Measurements from ENCODE around the gene SESN1. TPM values are rescaled to one million over a fixed set of nuclear protein-coding genes. Genes with fewer than 3 reads are reported as not detected.

SESN1 gene
- polyA plus RNA-seq, 4 donors, result 13.8 to 30.2 (median 16.7) TPM

DNA sequence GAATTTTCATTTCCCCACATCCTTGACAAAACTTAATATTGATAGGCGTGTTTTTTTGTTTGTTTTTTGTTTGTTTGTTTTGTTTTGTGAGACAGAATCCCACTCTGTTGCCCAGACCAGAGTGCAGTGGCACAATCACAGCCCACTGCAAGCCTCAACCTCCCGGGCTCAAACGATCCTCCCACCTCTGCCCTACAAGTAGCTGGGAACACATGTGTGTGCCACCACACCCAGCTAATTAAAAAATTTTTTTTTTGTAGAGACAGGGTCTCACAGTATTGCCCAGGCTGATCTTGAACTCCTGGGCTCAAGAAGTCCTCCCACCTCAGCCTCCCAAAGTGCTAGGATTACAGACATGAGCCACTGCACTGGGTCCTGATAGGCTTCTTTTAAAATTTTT is 9.9 kb upstream of the SESN1 start:
- Histone ChIP-seq H3K36me3 (ENCODE audit: control insufficient read depth in 3 of 3, insufficient read depth in 2 of 3, low read depth in 1 of 3, low read length in 3 of 3) (peaks cover 0 to 14% (median 0%) of the 10 kb centered on the region in 3 donors), H3K27ac (ENCODE audit: low read depth in 1 of 3, low read length in 2 of 3) (no peak overlapping the region), H3K9me3 (ENCODE audit: control insufficient read depth in 2 of 2, insufficient read depth in 1 of 2, low read depth in 1 of 2, low read length in 1 of 2) (no peaks in the 10 kb centered on the region), H3K4me3 (ENCODE audit: low read depth in 1 of 3, low read length in 3 of 3) (no peak overlapping the region), H3K4me1 (ENCODE audit: control insufficient read depth in 3 of 3, insufficient read depth in 2 of 3, low read depth in 1 of 3, low read length in 2 of 3) (no peaks in the 10 kb centered on the region), H3K27me3 (ENCODE audit: control insufficient read depth in 3 of 3, insufficient read depth in 3 of 3, low read length in 3 of 3) (no peaks in the 10 kb centered on the region)
- WGBS, 3 donors, result 84 to 94% (median 88%) methylated on average over 3 of the region's 3 CpGs
- DNase-seq (no peak), FAIRE-seq (no peak)

DNA sequence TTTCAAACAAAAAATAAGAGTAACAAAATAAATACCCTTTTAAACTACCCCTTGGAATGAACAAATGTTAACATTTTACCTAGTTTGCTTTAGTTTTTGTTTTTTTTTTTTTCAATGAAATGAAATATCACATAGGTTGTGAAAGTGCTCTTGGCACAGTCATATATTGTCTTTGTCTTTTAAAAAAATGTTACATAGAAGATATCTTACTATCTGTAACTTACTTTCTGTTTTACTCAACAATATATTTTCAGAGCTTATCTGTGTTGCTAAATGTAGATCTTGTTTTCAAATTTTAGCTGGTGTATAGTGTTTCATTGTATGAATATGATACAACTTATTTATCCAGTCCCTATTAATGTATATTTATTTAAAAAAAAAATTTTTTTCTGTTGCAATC is 9.3 kb upstream of the SESN1 start:
- Histone ChIP-seq H3K27me3 (ENCODE audit: control insufficient read depth in 3 of 3, insufficient read depth in 3 of 3, low read length in 3 of 3) (no peaks in the 10 kb centered on the region), H3K36me3 (ENCODE audit: control insufficient read depth in 3 of 3, insufficient read depth in 2 of 3, low read depth in 1 of 3, low read length in 3 of 3) (peaks cover 0 to 14% (median 0%) of the 10 kb centered on the region in 3 donors), H3K27ac (ENCODE audit: low read depth in 1 of 3, low read length in 2 of 3) (no peak overlapping the region), H3K9me3 (ENCODE audit: control insufficient read depth in 2 of 2, insufficient read depth in 1 of 2, low read depth in 1 of 2, low read length in 1 of 2) (no peaks in the 10 kb centered on the region), H3K4me1 (ENCODE audit: control insufficient read depth in 3 of 3, insufficient read depth in 2 of 3, low read depth in 1 of 3, low read length in 2 of 3) (no peaks in the 10 kb centered on the region), H3K4me3 (ENCODE audit: low read depth in 1 of 3, low read length in 3 of 3) (no peak overlapping the region)
- DNase-seq, result no peak
- no peak for FAIRE-seq

DNA sequence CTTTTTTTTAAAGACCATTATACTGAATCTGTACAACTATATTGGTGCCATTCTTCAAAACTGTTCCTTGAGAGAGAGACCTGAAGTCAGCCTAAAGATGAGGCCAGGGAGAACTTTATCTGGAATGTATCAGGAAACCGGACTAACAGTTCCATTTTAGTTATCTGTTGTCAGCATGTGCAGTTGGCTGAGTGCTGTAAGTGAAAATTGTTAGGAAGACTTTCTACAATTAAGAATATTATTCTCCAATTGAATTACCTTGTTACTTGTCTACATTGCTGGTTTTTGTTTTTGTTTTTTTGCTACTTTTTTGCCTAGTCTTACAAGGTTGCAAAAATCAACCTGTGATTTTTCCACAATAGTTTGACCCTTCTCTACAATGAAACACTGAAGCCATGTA is 8.1 kb upstream of the SESN1 start:
- DNase-seq (no peak), FAIRE-seq (no peak)
- peaks cover 0 to 14% (median 0%) of the 10 kb centered on the region in 3 donors for H3K36me3 ChIP-seq (ENCODE audit: control insufficient read depth in 3 of 3, insufficient read depth in 2 of 3, low read depth in 1 of 3, low read length in 3 of 3)
- H3K4me1 ChIP-seq (ENCODE audit: control insufficient read depth in 3 of 3, insufficient read depth in 2 of 3, low read depth in 1 of 3, low read length in 2 of 3), result peaks cover 0 to 6% (median 3%) of the 10 kb centered on the region in 3 donors
- whole genome bisulfite sequencing, 3 donors, result 32 to 54% (median 36%) methylated on average over 1 of the region's 1 CpG
- no peak overlapping the region for H3K27ac ChIP-seq (ENCODE audit: low read depth in 1 of 3, low read length in 2 of 3)
- no peak overlapping the region for H3K4me3 ChIP-seq (ENCODE audit: low read depth in 1 of 3, low read length in 3 of 3)
- H3K27me3 ChIP-seq (ENCODE audit: control insufficient read depth in 3 of 3, insufficient read depth in 3 of 3, low read length in 3 of 3), result no peaks in the 10 kb centered on the region
- H3K9me3 ChIP-seq (ENCODE audit: control insufficient read depth in 2 of 2, insufficient read depth in 1 of 2, low read depth in 1 of 2, low read length in 1 of 2), result no peaks in the 10 kb centered on the region

DNA sequence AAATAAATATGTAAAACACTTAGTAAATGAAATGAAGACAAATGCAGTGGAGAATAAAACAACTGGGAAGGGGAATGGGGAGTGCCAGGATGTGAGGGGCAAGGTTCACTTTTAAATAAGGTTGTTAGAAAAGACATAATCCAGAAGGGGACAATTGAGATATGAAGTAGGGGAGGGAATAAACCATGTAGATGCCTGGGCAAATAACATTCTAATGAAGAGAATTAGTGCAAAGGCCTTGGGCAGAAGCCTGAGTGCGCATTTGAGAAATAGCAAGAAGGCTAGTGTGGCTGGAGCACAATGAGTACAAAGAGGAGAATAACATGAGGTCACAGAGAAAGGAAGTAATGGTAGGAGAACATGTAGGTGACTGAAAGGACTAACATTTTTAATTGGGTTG is 3.0 kb upstream of the SESN1 start:
- Histone ChIP-seq H3K27me3 (ENCODE audit: control insufficient read depth in 3 of 3, insufficient read depth in 3 of 3, low read length in 3 of 3) (no peaks in the 10 kb centered on the region), H3K4me3 (ENCODE audit: low read depth in 1 of 3, low read length in 3 of 3) (no peak overlapping the region), H3K27ac (ENCODE audit: low read depth in 1 of 3, low read length in 2 of 3) (peak overlapping the region in 2 of 3 donors; percentile 3 to 20), H3K4me1 (ENCODE audit: control insufficient read depth in 3 of 3, insufficient read depth in 2 of 3, low read depth in 1 of 3, low read length in 2 of 3) (peaks cover 0 to 20% (median 10%) of the 10 kb centered on the region in 3 donors), H3K36me3 (ENCODE audit: control insufficient read depth in 3 of 3, insufficient read depth in 2 of 3, low read depth in 1 of 3, low read length in 3 of 3) (peaks cover 0 to 9% (median 0%) of the 10 kb centered on the region in 3 donors), H3K9me3 (ENCODE audit: control insufficient read depth in 2 of 2, insufficient read depth in 1 of 2, low read depth in 1 of 2, low read length in 1 of 2) (no peaks in the 10 kb centered on the region)
- FAIRE-seq (no peak), DNase-seq (peak; percentile 53 to 60)
- 32 to 75% (median 40%) methylated on average over 1 of the region's 1 CpG for WGBS, 3 donors

DNA sequence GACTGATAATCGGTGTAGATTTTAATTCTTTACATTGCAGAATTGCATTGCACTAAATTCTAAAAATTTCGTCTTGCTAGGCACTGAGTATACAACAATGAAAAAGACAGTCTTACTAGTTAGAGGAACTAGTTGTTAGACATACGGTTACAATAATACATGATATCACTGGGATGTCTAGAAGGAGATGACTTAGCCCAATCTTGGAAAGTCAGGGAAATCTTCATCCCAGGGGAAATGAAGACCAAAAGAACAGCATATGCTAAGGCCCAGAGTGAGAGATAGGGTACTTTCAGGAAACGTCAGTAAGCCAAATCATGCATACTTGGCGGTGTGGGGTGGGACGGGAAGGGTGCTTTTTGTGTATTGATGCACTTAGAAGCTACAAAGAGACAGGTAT is 1.6 kb upstream of the SESN1 start:
- H3K27me3 ChIP-seq (ENCODE audit: control insufficient read depth in 3 of 3, insufficient read depth in 3 of 3, low read length in 3 of 3), result no peaks in the 10 kb centered on the region
- H3K4me1 ChIP-seq (ENCODE audit: control insufficient read depth in 3 of 3, insufficient read depth in 2 of 3, low read depth in 1 of 3, low read length in 2 of 3), result peaks cover 2 to 27% (median 15%) of the 10 kb centered on the region in 3 donors
- H3K9me3 ChIP-seq (ENCODE audit: control insufficient read depth in 2 of 2, insufficient read depth in 1 of 2, low read depth in 1 of 2, low read length in 1 of 2), result no peaks in the 10 kb centered on the region
- DNase-seq (no peak), FAIRE-seq (no peak)
- peaks cover 0 to 6% (median 0%) of the 10 kb centered on the region in 3 donors for H3K36me3 ChIP-seq (ENCODE audit: control insufficient read depth in 3 of 3, insufficient read depth in 2 of 3, low read depth in 1 of 3, low read length in 3 of 3)
- 14 to 33% (median 32%) methylated on average over 6 of the region's 6 CpGs for WGBS, 3 donors
- H3K4me3 ChIP-seq (ENCODE audit: low read depth in 1 of 3, low read length in 3 of 3), result peak overlapping the region in 1 of 3 donors; percentile 82
- peak overlapping the region in 2 of 3 donors; percentile 11 to 93 for H3K27ac ChIP-seq (ENCODE audit: low read depth in 1 of 3, low read length in 2 of 3)

DNA sequence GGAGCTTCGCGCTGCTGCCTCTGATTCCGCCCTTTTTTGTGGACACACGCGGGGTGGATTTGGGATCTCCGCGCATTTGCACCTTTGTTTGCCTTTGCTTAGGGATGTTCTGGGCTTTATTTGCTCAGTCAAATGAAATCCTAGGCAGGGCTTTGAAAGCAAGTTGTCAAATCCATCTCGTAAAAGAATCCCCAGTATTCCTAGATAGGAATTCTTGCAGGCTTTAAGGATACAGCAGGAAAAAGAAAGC is 1.1 kb upstream of the SESN1 start:
- FAIRE-seq, result no peak
- 0 to 2% (median 2%) methylated on average over 8 of the region's 8 CpGs for WGBS, 3 donors
- Histone ChIP-seq H3K4me1 (ENCODE audit: control insufficient read depth in 3 of 3, insufficient read depth in 2 of 3, low read depth in 1 of 3, low read length in 2 of 3) (peaks cover 3 to 27% (median 16%) of the 10 kb centered on the region in 3 donors), H3K27ac (ENCODE audit: low read depth in 1 of 3, low read length in 2 of 3) (peak overlapping the region; percentile 93 to 100 (median 99)), H3K9me3 (ENCODE audit: control insufficient read depth in 2 of 2, insufficient read depth in 1 of 2, low read depth in 1 of 2, low read length in 1 of 2) (no peaks in the 10 kb centered on the region), H3K36me3 (ENCODE audit: control insufficient read depth in 3 of 3, insufficient read depth in 2 of 3, low read depth in 1 of 3, low read length in 3 of 3) (peaks cover 0 to 5% (median 0%) of the 10 kb centered on the region in 3 donors), H3K4me3 (ENCODE audit: low read depth in 1 of 3, low read length in 3 of 3) (peak overlapping the region; percentile 69 to 82 (median 75)), H3K27me3 (ENCODE audit: control insufficient read depth in 3 of 3, insufficient read depth in 3 of 3, low read length in 3 of 3) (no peaks in the 10 kb centered on the region)
- no peak for DNase-seq

DNA sequence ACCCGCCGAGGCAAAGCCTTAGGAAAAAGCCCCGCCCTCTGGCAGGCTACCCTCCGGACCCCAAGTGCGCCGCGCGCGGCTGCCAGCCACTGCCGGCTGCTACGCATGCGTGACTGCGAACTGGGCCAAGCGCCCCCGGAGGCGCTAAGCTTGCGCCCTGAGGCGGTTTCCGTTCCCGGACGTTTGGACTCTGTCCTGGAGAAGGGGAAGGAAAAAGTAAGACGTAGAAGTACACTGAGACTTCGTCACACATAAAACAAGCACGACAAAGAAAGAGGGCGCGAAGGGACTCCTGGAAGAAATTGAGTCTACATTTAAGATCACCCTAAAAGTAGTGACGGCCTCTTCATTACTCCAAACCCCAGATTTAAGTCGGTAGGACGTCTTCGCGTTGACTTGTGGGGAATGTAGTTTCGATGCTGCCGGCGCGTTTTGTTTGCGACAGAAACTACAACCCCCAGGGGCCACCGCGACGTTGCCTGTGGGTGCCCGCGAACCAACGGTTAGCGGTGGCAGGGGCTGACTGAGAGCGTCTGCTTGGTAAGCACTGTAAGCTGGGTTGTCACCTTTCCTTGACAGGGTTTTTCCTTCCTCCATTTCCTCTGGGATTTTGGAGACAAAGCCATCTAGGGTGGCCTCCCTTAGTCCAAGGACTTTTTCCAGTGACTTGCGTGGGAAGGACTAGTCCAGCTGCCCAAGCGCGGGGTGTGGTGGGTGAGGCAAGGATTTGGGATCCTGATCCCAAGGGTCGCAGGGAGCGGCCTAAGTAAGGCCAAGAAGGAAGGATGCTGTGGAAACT is 589 bp upstream of the SESN1 start, which contains the start of gene CEP57L1:
Gene CEP57L1, plus strand, starts transcription at position 472 of the 799 bp plus-strand sequence. CDS start 49,715 bp downstream, outside the sequence.
- 0 to 1% (median 1%) methylated on average over 49 of the region's 49 CpGs for WGBS, 3 donors
- no peak for FAIRE-seq

DNA sequence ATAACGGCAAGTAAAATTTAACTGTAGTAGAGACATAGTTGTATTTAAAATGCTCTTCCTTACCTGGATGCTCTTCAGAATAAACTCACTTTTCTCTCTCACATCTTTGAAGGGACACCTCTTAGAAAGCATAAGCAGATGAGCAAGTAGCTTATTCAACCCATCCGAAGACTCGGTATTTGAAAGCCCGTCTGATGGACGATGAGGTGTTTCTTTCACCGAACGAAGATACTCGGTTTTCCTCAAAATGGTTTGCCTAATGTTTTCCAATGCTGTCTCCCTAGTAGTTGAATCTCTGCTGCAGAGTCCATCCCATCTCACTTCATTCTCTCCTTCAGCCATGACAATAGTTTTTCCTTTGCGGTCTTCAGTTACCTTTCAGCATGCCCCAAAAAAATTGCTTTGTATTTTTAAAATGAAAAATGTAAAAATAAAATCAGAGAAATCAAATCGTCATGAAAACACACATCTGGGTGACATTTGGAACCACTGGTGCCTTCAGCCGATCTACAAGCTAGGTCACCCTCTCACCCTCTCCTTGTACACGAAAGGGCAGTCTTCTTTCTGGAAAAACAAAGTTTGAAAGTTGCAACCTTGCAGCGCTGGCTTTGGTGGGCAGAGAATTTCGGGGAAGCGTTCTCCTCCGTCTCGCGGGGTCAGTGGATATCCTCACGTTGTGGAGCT is 772 bp downstream of the SESN1 start:
- Histone ChIP-seq H3K36me3 (ENCODE audit: control insufficient read depth in 3 of 3, insufficient read depth in 2 of 3, low read depth in 1 of 3, low read length in 3 of 3) (no peaks in the 10 kb centered on the region), H3K4me3 (ENCODE audit: low read depth in 1 of 3, low read length in 3 of 3) (peak overlapping the region; percentile 69 to 82 (median 75)), H3K4me1 (ENCODE audit: control insufficient read depth in 3 of 3, insufficient read depth in 2 of 3, low read depth in 1 of 3, low read length in 2 of 3) (peaks cover 3 to 27% (median 19%) of the 10 kb centered on the region in 3 donors), H3K27ac (ENCODE audit: low read depth in 1 of 3, low read length in 2 of 3) (peak overlapping the region; percentile 93 to 100 (median 99)), H3K9me3 (ENCODE audit: control insufficient read depth in 2 of 2, insufficient read depth in 1 of 2, low read depth in 1 of 2, low read length in 1 of 2) (no peaks in the 10 kb centered on the region), H3K27me3 (ENCODE audit: control insufficient read depth in 3 of 3, insufficient read depth in 3 of 3, low read length in 3 of 3) (no peaks in the 10 kb centered on the region)
- DNase-seq (peak in 1 of 2 donors; percentile 31), FAIRE-seq (no peak)
- WGBS, 3 donors, result 0 to 1% (median 0%) methylated on average over 19 of the region's 19 CpGs

More for the DNA sequence above, 589 bp upstream of the SESN1 start, which contains the start of gene CEP57L1:
- peak within 1 kb of the TSS; percentile 93 to 100 (median 99) for H3K27ac ChIP-seq (ENCODE audit: low read depth in 1 of 3, low read length in 2 of 3)
- no peaks in the 10 kb centered on the region for H3K27me3 ChIP-seq (ENCODE audit: control insufficient read depth in 3 of 3, insufficient read depth in 3 of 3, low read length in 3 of 3)
- peaks cover 3 to 27% (median 16%) of the 10 kb centered on the region in 3 donors for H3K4me1 ChIP-seq (ENCODE audit: control insufficient read depth in 3 of 3, insufficient read depth in 2 of 3, low read depth in 1 of 3, low read length in 2 of 3)
- peak within 1 kb of the TSS; percentile 69 to 82 (median 75) for H3K4me3 ChIP-seq (ENCODE audit: low read depth in 1 of 3, low read length in 3 of 3)
- H3K36me3 ChIP-seq (ENCODE audit: control insufficient read depth in 3 of 3, insufficient read depth in 2 of 3, low read depth in 1 of 3, low read length in 3 of 3), result peaks cover 0 to under 1% (median 0%) of the 10 kb centered on the region in 3 donors
- no peaks in the 10 kb centered on the region for H3K9me3 ChIP-seq (ENCODE audit: control insufficient read depth in 2 of 2, insufficient read depth in 1 of 2, low read depth in 1 of 2, low read length in 1 of 2)
- peak; percentile 98 for DNase-seq

All from small intestine (tissue), 7 donors.